ENCODE measurements around the gene C1QTNF7.

DNA sequence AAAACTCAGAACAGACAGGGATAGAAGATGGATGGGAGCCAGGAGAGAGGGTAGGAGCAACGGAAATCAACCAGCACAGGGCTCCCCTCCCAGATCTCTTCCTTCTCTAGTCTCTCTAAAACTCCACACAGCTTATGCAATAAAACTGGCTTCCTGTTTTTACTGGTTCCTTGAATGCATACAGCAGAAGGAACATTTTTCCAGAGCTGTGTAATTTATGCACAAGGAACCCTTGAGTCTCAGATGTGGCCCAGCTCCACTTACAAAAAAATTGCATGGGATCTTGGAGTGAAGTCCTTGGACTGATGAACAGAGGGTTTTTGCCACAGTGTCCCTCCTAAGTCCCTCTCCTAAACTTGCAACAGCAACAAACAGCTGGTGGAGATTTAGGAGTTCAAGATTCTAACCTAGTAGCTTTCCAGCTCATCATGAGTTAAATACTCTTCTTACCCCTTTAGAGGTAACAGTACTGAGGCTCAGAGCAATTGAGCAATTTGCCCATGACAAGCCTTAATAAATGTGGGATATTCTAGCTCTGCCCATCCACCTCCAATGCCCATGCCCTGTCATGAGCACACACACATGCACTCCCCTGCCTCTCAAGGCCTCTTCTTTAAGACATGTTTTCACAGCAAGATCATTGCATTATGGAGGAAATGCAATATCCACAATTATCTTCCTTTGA lies 23.5 kb downstream of the C1QTNF7 start:
- TF ChIP-seq TCF12 (IDR thresholded peaks at IDR 0.05), result no peak
- TF ChIP-seq RAD21 (IDR thresholded peaks at IDR 0.05; ENCODE audit: low read length), result no peak
- TF ChIP-seq, protein P1, sequence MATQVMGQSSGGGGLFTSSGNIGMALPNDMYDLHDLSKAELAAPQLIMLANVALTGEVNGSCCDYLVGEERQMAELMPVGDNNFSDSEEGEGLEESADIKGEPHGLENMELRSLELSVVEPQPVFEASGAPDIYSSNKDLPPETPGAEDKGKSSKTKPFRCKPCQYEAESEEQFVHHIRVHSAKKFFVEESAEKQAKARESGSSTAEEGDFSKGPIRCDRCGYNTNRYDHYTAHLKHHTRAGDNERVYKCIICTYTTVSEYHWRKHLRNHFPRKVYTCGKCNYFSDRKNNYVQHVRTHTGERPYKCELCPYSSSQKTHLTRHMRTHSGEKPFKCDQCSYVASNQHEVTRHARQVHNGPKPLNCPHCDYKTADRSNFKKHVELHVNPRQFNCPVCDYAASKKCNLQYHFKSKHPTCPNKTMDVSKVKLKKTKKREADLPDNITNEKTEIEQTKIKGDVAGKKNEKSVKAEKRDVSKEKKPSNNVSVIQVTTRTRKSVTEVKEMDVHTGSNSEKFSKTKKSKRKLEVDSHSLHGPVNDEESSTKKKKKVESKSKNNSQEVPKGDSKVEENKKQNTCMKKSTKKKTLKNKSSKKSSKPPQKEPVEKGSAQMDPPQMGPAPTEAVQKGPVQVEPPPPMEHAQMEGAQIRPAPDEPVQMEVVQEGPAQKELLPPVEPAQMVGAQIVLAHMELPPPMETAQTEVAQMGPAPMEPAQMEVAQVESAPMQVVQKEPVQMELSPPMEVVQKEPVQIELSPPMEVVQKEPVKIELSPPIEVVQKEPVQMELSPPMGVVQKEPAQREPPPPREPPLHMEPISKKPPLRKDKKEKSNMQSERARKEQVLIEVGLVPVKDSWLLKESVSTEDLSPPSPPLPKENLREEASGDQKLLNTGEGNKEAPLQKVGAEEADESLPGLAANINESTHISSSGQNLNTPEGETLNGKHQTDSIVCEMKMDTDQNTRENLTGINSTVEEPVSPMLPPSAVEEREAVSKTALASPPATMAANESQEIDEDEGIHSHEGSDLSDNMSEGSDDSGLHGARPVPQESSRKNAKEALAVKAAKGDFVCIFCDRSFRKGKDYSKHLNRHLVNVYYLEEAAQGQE (IDR thresholded peaks at IDR 0.05; ENCODE audit: low read depth, low read length), result no peak
- TF ChIP-seq CTCF (IDR thresholded peaks at IDR 0.05), result no peak
- no peak for TF ChIP-seq FOXM1 (IDR thresholded peaks at IDR 0.05; ENCODE audit: low read depth)
- no peak for TF ChIP-seq NRF1 (IDR thresholded peaks at IDR 0.05; ENCODE audit: low read depth, low read length)
- no peak for TF ChIP-seq EP300 (IDR thresholded peaks at IDR 0.05; ENCODE audit: borderline replicate concordance in 1 of 2, low read depth in 1 of 2, low read length in 1 of 2)

Data from SK-N-SH (cell line).